GF-D8 (cell line): ENCODE data around the gene SNAPC1.
A peak's percentile ranks its signal among the peaks of the same experiment; 100 is the strongest.
"Not testable (repeated sequence)": the region's sequence is repeated elsewhere in the genome, so short reads cannot be mapped to it uniquely, and the experiment has no call there.

Experiments
- DNase-seq: peaks from one replicate; lab custom pipeline; 2025; lab: John Stamatoyannopoulos, UW

SNAPC1 gene

DNA sequence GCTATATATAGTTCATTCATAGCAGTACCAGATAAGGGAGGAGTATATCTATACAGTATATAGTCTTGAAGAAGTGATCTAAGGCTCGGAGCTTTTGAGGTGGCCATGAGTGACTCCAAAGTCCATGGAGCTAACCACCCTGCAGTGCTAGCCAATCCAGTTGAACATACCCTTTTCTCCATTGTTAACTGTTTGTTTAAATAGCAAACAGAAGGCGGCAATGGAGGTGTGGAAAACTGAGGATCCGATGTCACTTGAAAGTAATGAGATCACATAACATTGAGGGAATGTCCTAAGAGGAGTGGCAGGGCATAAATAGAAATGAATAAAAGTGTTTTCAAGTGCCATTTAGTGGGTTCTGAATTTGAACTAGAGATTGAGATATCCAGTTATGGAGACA lies 12.4 kb upstream of the SNAPC1 start:
- DNase-seq, result no peak

DNA sequence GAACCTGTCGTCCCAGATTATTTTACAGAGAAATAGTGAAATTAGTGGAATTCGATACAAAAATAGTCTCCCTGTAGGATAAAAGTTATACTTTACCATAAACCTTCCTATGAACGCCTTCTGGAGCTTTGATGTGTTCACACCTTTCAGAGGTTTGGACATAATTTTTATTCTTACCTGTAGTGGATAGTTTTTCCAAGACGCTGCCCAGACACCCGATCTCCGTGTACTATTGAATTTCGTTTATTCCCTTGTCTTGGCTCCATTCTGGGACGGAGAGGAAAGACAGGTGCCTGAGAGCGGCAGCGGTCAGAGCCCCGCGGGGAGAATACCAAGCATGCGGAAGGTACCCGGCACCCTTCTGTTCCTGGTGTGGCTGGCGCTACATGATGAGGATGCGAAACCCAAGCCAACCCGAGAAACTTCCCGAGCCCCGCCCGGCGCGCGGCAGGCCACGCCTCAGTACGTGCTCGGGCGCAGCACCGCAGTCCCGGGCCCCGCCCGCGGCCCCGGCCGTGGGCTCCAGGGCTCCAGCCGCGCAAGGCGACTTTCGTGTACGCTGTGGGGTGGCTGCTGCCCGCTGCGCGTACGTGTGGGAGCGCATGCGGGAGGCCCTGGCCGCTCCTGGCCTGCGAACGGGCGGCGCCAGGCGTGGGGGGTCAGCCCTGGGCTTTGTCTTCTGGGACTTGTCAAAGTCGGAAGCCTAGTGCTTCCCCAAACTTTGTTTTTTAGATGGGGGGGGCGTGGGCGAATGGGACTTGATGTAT lies 11.3 kb upstream of the SNAPC1 start:
- DNase-seq, result peak; percentile 51

DNA sequence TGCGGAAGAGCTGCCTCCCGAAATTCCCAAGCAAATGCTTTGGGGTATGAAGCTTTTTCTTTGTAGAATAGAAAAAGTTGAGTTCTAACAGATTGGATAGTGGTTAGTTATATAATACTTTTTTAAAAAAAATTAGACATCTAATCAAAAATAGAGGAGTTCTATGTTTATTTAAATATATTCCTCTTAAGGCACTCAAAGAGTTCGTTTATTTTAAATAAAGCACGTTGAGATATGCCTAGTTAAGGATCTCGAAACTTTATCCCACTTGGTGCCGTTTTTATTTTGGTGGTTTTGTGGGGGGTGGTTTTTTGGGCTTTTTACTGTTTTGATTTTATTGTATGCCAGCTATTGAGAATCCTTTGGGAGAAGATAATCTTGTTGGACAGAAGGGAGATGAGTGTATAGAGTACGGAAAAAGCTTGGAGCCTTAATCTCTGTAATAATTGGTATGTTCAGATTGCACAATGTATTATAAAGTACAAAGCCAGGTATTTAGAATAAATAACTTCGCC lies 10.7 kb upstream of the SNAPC1 start:
- DNase-seq, result no peak

DNA sequence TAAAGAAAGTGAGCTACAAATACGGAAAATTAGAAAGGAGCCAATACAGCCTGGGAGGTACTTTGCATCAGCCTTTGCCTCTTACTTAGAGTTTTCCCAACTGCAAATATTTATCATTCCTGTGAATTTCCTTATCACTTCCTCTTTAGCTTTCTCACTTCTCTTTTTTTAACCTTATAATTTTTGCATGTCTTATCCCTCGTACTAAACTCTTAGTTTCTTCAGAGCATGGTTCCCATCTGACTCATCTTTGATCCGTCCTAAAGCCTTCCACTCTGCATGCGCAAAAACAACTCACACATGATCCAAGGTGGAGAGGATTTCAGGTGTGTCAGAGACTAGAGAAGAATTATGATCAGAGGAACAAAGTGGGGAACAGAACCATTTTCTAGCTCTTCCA lies 9.6 kb upstream of the SNAPC1 start:
- DNase-seq, result no peak

DNA sequence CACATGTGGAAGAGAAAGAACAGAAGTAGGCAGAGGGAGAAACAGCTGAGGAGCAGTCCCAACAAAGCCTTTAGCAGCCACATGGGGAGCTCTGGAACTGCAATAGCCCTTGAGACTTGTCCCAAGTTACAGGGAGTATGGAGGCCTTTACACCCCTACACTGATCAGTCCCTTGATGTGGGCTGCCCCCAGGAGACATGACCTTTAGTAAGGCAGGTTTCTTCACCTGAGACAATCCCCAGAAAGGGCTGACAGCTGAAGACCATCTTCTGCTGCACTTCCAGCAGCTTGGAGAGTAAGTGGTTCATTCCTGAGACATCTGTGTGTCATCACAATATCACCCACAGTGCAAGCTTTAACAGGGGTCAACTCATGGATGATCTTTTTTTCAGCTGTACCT lies 8.6 kb upstream of the SNAPC1 start:
- no peak for DNase-seq

DNA sequence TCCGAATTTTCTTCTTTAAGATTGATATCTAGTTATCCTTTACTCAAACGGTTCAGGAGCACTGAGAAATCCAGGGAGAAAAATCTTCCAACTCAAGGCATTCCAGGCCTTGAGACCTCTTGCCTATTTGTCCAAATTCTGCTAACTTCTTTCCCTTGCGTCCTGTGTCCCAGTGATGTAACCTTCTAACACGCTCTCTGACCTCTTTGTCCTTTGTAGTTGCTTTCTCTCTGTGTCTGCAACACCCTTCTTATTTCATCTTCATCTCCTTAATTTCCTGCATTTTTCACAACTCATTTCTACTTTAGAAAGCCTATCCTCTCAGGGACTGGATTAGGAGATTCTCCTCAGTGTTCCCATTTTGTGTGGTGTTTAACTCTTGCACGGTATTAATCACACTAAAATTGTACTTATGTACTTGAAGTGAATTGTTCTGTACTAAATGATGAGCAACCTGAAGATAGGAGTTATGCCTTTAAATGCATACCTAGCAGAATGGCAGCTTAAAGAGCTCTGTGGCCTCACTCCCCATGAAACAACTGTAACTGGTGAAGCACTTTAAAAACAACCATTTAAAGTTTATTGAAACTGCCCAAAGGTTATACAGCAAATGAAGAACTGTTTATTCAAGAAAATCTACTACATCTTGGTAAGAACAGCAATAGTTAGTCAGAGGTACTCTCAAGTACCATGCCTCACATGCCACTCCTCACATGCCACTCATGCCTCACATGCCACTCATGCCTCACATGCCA lies 7.4 kb upstream of the SNAPC1 start:
- DNase-seq, result no peak

DNA sequence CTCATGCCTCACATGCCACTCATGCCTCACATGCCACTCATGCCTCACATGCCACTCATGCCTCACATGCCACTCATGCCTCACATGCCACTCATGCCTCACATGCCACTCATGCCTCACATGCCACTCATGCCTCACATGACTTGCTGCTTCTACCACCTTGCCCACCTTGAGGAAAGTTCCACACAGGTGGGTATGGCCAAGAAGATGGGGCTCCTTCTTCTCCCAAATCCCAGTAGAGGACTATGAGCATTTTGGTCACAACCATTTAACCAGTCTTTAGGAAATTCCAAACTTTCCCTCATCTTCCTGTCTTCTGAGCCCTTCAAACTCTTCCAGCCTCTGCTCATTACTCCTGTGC lies 6.9 kb upstream of the SNAPC1 start:
- DNase-seq, result not testable (repeated sequence)

DNA sequence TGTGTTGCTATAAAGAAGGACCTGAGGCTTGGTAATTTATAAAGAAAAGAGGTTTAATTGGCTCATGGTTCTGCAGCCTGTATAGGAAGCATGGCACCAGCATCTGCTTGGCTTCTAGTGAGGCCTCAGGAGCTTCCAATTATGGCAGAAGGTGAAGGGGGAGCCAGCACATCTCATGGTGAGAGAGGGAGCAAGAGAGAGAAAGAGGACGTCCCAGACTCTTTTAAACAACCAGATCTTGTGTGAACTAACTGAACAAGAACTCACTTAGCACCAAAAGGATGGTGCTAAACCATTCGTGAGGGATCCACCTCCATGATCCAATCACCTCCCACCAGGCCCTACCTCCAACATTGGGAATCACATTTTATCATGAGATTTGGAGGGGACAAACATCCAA lies 6.1 kb upstream of the SNAPC1 start:
- no peak for DNase-seq

DNA sequence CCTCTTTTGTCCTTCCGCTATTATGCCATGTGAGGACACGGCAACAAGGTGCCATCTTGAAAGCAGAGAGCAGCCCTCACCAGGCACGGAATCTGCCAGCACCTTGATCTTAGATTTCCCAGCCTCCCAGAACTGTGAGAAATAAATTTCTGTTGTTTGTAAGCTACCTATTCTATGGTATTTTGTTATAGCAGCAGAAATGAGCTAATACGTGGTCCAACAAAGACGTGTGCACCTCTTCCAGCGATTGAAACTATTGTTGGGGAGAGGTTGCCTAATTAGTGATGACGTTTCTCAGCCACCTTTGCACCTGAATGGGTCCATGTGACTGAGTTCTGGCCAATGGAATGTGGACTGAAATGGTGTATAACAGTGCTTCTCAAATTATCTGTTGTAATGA lies 2.3 kb upstream of the SNAPC1 start:
- no peak for DNase-seq

DNA sequence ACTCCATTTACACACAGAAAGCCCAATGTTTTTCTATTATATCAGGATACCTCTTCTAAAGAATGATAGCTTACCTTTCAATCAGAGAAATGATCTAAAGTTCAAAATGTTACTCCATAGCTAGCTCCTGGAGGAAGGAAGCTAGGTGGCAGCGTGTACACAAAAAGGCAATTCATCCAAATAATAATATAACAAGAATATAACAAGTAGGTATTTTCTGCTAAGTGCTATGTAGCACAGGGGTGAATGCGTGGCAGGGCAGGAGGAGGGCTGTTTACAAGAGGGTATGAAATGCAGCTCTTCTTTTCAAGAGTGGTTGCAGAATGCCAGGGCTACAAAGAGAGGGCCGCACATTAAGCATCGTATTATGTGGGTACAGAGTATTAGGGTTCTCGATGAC lies 663 bp upstream of the SNAPC1 start:
- no peak for DNase-seq

DNA sequence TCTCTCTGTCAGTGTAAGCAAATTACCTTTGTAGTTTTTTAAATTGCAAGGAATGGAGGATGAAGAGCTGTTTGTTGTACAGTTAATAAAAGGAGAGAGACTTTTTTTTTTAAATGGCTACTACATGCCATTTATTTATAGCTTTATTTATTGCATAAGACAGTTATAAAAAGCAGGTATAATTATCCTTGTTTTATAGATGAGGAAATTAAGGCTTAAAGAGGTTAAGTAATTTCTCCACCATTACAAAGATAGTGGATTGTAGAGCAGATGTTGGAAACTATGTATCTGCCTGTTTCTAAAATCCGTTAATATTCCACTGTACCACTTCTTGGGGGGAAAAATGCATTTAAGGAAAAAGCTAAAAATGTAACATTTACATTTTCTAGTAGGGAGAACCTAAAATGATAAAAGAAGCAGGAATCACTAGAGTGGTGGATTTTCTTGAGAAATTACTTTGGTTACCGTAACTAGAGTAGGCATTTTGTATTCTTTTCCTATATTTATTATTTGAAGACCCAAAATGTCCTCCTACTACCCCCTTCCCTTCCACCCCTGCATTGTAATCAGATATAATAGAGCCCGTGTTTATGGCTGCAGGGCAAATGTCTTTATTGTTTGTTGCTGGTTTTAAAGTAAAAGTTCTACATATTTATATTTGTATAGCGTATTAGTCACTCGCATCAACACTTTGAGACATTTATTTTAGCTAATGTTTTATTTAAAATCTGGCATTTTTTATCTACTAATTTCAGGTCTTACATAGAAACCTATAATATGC lies 2.3 kb downstream of the SNAPC1 start:
- no peak for DNase-seq

DNA sequence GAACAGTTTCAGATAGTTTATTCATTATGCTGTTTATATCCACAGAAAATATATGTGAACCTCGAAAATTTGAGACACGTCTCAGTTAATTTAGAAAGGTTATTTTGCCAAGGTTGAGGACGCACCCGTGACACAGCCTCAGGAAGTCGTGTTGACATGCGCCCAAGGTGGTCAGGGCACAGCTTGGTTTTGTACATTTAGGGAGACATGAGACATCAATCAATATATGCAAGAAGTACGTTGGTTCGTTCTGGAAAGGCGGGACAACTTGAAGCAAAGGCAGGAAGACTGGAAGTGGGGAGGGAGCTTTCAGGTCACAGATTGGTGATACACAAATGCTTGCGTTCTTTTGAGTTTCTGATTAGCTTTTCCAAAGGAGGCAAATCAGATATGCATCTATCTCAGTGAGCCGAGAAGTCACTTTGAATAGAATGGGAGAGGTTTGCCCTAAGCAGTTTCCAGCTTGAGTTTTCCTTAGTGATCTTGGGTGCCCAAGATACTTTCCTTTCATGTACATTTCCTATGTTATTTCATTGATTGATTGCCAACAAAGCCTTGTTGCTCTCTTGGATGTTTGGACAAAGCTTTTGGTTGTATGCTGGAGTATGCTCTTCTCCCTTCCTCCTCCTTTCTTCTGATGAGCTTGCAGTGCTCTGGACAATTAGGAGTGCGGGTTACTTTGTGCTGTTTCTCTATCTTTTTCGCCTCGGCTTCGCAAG lies 3.2 kb downstream of the SNAPC1 start:
- no peak for DNase-seq

DNA sequence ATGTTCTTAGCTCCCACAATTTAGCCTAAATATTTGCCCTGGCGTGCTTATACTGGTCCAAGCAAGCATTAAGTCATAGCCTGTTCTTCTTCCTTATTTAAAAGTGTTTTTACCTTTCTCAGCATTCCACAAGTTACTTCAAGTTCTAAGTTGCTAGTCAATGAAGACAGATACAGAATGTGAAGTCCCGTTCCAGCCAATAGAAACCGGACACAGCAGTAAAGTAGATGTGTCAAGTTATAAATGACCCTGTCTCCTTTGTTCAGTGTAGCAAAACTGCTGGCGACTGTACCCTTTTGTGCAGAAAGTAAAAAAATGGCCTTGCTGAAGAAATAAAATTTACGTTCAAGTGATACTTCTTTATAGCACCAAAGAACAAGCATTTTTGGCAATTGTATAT lies 3.9 kb downstream of the SNAPC1 start:
- no peak for DNase-seq

DNA sequence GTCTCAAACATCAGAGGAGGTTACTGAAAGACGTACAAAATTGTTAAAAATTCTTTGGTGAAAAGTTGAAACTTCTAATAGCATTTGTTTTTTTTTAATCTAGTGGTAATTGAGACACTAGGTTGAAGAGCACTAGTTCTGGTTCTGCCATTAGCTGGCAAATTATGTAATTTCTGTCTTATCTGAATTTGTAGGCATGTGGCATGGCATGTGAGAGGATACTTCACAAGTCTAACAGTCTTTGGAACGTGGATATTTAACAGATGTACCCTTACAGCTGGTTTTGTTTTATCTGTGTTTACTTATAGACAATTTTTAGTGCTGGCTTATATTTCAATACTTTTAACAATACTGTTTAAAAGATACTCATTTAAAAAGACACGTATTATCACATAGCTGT lies 6.0 kb downstream of the SNAPC1 start:
- DNase-seq, result no peak

DNA sequence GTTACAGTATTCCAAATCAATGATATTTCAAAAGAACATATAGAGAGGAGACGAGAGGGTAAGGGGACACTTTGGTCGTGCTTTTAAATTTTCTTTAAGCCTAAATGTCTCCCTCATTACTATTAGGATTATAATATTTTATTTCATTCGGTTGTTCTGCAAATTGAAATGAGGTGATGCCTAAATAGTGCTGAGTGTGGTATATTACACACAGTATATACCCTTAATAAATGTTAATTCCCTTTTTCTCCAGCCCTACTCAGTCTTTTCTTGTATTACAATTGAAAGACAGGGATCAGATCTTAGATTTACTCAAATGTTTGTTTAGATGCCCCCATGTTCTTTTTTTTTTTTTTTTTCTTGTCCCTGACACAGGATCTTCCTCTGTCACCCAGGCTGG lies 7.7 kb downstream of the SNAPC1 start:
- DNase-seq, result no peak

DNA sequence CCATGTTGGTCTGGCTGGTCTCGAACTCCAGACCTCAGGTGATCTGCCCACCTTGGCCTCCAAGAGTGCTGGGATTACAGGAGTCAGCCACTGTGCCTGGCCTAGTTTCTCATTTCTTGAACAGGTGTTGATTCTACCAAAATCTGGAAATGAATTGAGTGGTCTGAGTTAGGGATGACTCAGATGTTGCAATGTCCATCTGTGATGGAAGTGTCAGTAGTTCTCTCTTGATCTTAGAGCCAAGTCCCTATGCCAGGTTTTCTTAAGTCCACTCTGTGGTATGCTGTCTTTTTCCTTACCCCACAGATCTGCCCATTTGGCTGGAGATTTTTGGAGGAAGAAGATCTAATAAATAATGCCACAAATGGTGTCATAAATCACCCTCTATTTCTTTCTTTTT lies 12.6 kb downstream of the SNAPC1 start:
- DNase-seq, result no peak

DNA sequence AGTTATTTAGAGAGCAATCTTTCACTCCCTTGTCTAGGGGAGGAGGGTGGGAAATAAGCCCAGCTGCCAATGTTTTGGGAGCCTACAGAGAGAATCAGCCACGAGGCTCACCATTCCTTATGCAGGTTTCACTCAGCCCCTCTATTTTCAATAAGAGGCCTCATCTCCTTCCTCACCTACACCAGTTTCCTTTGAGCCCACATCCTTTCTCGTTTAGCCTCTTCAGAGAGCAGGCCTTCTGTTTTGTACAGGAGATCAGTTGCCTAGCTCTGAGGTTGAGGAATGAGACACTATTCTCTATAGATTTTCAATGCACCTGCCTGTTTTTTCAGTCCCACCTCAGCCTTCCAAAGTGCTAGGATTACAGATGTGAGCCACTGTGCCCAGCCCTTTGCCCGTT lies 17.9 kb downstream of the SNAPC1 start:
- no peak for DNase-seq

DNA sequence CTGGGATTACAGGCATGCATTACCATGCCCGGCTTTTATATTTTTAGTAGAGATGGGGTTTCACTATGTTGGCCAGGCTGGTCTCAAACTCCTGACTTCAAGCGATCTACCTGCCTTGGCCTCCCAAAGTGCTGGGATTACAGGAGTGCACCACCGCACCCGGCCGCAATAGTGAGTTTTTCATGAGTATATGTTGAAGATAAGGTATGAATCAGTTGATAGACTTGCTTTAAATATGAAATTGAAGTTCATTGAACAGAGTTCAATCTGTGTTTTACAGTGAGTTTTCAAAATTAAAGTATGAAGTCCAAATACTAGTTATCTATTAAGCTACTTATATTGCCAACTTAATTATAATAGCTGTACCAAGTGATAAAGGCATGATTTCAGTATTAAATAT lies 35.1 kb downstream of the SNAPC1 start:
- DNase-seq, result no peak

DNA sequence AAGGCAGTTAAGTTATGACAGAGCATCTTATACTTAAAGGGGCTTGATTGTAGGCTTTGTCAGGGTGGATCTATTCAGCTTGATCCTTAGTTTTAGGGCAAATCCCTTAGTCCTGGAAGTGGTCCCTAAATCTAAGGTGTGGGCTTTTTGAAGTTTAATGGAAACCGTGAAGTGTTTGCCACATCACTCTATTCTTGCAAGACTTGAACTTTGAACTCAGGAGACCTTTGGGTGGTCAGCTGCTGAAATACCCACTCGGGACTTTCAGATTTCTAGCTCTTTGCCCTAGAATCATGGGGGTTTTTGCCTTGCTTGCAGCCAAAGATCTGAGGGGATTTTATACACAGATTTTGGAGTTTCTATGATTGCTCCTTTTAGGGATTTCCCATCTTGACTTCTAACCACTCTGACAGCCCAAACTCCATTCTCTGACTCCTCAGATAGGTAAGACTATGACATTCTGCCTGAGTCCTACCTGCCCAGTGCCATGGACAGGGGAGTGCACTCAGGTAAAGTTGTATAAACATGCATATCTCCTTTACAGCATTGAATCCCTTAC lies 39.9 kb downstream of the SNAPC1 start:
- DNase-seq, result no peak

DNA sequence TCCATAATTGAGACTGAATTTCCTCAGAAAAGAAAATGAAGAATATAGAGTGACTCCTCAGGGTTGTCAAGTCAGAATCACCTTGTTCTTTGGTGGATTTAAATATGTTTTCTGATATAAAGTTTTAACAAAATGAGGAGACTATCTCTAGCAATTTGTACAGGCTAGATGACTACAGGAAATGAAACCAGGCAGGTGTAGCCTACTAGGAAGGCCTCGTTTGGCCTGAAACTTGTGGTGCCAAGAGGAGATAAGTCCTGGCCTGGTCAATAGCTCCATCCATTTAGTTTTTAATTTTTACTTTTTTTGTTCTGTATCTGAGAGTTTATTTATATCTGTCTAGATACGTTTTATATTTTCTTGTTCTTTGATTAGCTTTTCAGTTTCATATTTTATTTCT lies 41.5 kb downstream of the SNAPC1 start:
- DNase-seq, result no peak

DNA sequence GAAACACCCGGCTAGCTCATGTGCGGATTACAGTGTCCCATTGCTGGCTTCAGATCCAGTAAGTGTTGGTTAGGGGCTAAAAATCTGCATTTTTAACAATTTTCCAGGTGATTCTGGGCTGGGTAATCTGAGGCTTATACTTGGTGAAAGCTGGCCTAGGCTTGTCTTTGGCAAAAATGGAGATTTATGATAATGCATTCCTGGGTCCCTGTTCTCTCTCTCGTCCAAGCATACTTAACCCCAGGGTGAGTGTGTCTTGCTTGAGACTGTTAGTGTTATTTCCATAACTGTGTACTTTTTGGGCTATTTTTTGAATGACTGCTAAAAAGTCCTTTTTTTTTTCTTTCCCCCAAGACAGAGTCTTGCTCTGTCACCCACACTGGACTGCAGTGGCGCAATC lies 43.2 kb downstream of the SNAPC1 start:
- DNase-seq, result no peak

DNA sequence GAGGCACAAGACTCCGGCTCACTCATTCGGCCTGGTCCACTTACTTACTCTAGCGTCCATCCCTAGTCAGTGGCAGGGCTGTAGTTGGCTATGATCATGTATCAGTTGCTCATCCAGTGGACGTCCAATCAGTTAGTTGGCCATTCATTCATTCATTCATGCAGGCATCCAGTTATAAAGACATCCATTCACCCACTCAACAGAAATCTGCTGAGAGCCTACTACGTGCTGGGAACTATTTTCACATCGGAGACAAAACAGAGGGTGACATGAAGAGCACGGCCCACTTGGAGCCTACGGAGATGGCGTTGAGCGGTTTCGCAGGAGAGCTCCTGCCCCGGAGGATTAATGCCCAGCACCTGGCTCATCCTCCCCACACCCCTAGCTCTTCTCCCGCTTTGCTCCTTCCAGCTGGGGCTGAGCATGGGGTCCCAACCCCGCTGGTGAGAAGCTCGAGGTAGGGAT lies 49.7 kb downstream of the SNAPC1 start:
- no peak for DNase-seq
